IMR-90 (cell line): Measurements from ENCODE around the gene FCHSD2. TPM values are rescaled to one million over a fixed set of nuclear protein-coding genes. Genes with fewer than 3 reads are reported as not detected.

Experiments used
- ATAC-seq: fragments of 200-7000 bp; cut with Tn5 transposase; 2 replicates; pipeline ENCODE4 v1.9.1; 2020; ENCODE audit warnings: low read depth, mild to moderate bottlenecking, moderate library complexity
- BruUV-seq: library from RNA; stranded (reverse); fragments of 400-500 nt; replicated peaks from 2 replicates; lab custom pipeline; 2021; lab: Mats Ljungman, UMichigan
- CTCF ChIA-PET: fragments of 300-600 bp; formaldehyde crosslinking; extraction: SDS; loops from one replicate; lab custom pipeline; 2021; ENCODE audit warnings: antibody characterized with exemption; lab: Yijun Ruan, JAX
- POLR2A ChIA-PET: fragments of 300-600 bp; sonication (Branson Sonifier 250); formaldehyde crosslinking; loops from one replicate; lab custom pipeline; 2022; ENCODE audit warnings: antibody characterized with exemption; ENCODE audit not compliant: unreplicated experiment; lab: Charles Lee
- DNase-seq: peaks from one replicate; pipeline ENCODE4 v3.0.0; 2013
- H2AFZ ChIP-seq: replicated peaks from 2 replicates; pipeline ENCODE3; 2013; ENCODE audit warnings: low read length, mild to moderate bottlenecking; ENCODE audit not compliant: poor library complexity
- H2AK5ac ChIP-seq: 2 replicates; pipeline ENCODE4 v1.6.1; 2013; ENCODE audit warnings: low read depth, low read length, inconsistent platforms
- H2AK9ac ChIP-seq: replicated peaks from 2 replicates; pipeline ENCODE3; 2013; ENCODE audit warnings: mild to moderate bottlenecking, low read depth, low read length, moderate library complexity; ENCODE audit not compliant: poor library complexity
- H2BK120ac ChIP-seq: 2 replicates; pipeline ENCODE4 v1.6.1; 2013; ENCODE audit warnings: low read depth, low read length, inconsistent platforms
- H2BK15ac ChIP-seq: 3 replicates; pipeline ENCODE4 v1.6.1; 2013; ENCODE audit warnings: low read depth, low read length, inconsistent platforms
- H2BK20ac ChIP-seq: 2 replicates; pipeline ENCODE4 v1.6.1; 2013; ENCODE audit warnings: low read depth, mild to moderate bottlenecking, inconsistent platforms, low read length, moderate library complexity
- H2BK5ac ChIP-seq: 2 replicates; pipeline ENCODE4 v1.6.1; 2013; ENCODE audit warnings: mild to moderate bottlenecking, low read depth, low read length, inconsistent platforms; ENCODE audit not compliant: poor library complexity, severe bottlenecking
- H3K14ac ChIP-seq: replicated peaks from 2 replicates; pipeline ENCODE4 v1.6.1; 2013; ENCODE audit warnings: low read depth, low read length, inconsistent platforms
- H3K18ac ChIP-seq: 2 replicates; pipeline ENCODE4 v1.6.1; 2013; ENCODE audit warnings: low read depth, low read length, control low read depth
- H3K23ac ChIP-seq: 2 replicates; pipeline ENCODE4 v1.6.1; 2013; ENCODE audit warnings: low read depth, low read length, inconsistent platforms
- H3K27ac ChIP-seq: 2 replicates; pipeline ENCODE4 v1.5.1; 2013; ENCODE audit warnings: mild to moderate bottlenecking, control low read depth, low read length; ENCODE audit not compliant: insufficient read depth
- H3K27me3 ChIP-seq: 2 replicates; pipeline ENCODE4 v1.6.1; 2013; ENCODE audit warnings: low read length; ENCODE audit not compliant: control insufficient read depth, insufficient read depth
- H3K36me3 ChIP-seq: 2 replicates; pipeline ENCODE4 v1.6.1; 2013; ENCODE audit warnings: low read length, mixed read lengths; ENCODE audit not compliant: control insufficient read depth, insufficient read depth
- H3K4ac ChIP-seq: 2 replicates; pipeline ENCODE4 v1.6.1; 2013; ENCODE audit warnings: low read depth, low read length, inconsistent platforms
- H3K4me1 ChIP-seq: 2 replicates; pipeline ENCODE4 v1.6.1; 2013; ENCODE audit warnings: low read length, mixed read lengths; ENCODE audit not compliant: control insufficient read depth, insufficient read depth
- H3K4me2 ChIP-seq: 2 replicates; pipeline ENCODE4 v1.6.1; 2013; ENCODE audit warnings: low read depth, mild to moderate bottlenecking, control low read depth, low read length, moderate library complexity
- H3K4me3 ChIP-seq: 2 replicates; pipeline ENCODE4 v1.5.1; 2013; ENCODE audit warnings: low read depth, mild to moderate bottlenecking, control low read depth, low read length, moderate library complexity; ENCODE audit not compliant: insufficient read depth
- H3K56ac ChIP-seq: 2 replicates; pipeline ENCODE4 v1.6.1; 2013; ENCODE audit warnings: low read length, inconsistent platforms; ENCODE audit not compliant: insufficient read depth; ENCODE audit errors: extremely low read depth
- H3K79me1 ChIP-seq, 2 experiments: 2 replicates each; pipeline ENCODE4 v1.6.1; 2013; ENCODE audit warnings: low read length in 2 of 2, inconsistent platforms in 1 of 2, low read depth in 1 of 2
- H3K9ac ChIP-seq: 2 replicates; pipeline ENCODE4 v1.6.1; 2013; ENCODE audit warnings: low read depth, low read length, control low read depth
- H3K9me1 ChIP-seq: 2 replicates; pipeline ENCODE4 v1.6.1; 2013; ENCODE audit warnings: low read length, inconsistent platforms; ENCODE audit not compliant: insufficient read depth
- H3K9me3 ChIP-seq: 2 replicates; pipeline ENCODE4 v1.6.1; 2013; ENCODE audit warnings: low read length; ENCODE audit not compliant: control insufficient read depth, insufficient read depth
- H4K20me1 ChIP-seq: 2 replicates; pipeline ENCODE4 v1.6.1; 2013; ENCODE audit warnings: low read length, inconsistent platforms; ENCODE audit not compliant: insufficient read depth
- H4K5ac ChIP-seq: 2 replicates; pipeline ENCODE4 v1.6.1; 2013; ENCODE audit warnings: mild to moderate bottlenecking, low read depth, low read length, control low read depth
- H4K8ac ChIP-seq, 2 experiments: 2 replicates each; pipeline ENCODE4 v1.6.1; 2013; ENCODE audit warnings: low read depth in 2 of 2, low read length in 2 of 2, control low read depth in 1 of 2, inconsistent platforms in 1 of 2
- H4K91ac ChIP-seq: 2 replicates; pipeline ENCODE4 v1.6.1; 2013; ENCODE audit warnings: low read depth, low read length, inconsistent platforms; ENCODE audit not compliant: insufficient read depth
- CEBPB ChIP-seq: IDR thresholded peaks from 2 replicates; pipeline ENCODE4 v1.6.1; 2012; ENCODE audit warnings: low read depth, low read length, improper control_type of control experiment
- CTCF ChIP-seq: conservative IDR thresholded peaks from 2 replicates; pipeline ENCODE4 v1.5.1; 2012; ENCODE audit warnings: mild to moderate bottlenecking, low read depth, low read length, improper control_type of control experiment
- MXI1 ChIP-seq: IDR thresholded peaks from 2 replicates; pipeline ENCODE4 v1.6.1; 2012; ENCODE audit warnings: low read depth, mild to moderate bottlenecking, low read length, moderate library complexity, borderline replicate concordance
- POLR2A ChIP-seq: IDR thresholded peaks from 2 replicates; pipeline ENCODE4 v1.6.1; 2012; ENCODE audit warnings: mild to moderate bottlenecking, low read depth, low read length
- RCOR1 ChIP-seq: IDR thresholded peaks from 2 replicates; pipeline ENCODE4 v1.6.1; 2012; ENCODE audit warnings: mild to moderate bottlenecking, low read length, improper control_type of control experiment; ENCODE audit not compliant: insufficient replicate concordance
- WGBS, 2 experiments: methylation state at CpG; one replicate each; pipeline versions ENCODE4 v1.1.5 to v1.1.7; 2013; ENCODE audit warnings: missing lambda C conversion rate in 2 of 2; ENCODE audit not compliant: insufficient read length in 1 of 2; ENCODE audit errors: extremely low coverage in 2 of 2; 5-methylcytosine and 5-hydroxymethylcytosine counted together
- dilution Hi-C: fragments of 300-500 bp; cut with HindIII; formaldehyde crosslinking; loops from one replicate; pipeline ENCODE4 v1.14.3; 2018; ENCODE audit warnings: low sequenced_read_pairs; ENCODE audit not compliant: unreplicated experiment
- in situ Hi-C: fragments of 300-500 bp; cut with MboI; formaldehyde crosslinking; loops from 3 replicates; pipeline ENCODE4 v1.14.3; 2019; ENCODE audit warnings: low sequenced_read_pairs, inconsistent platforms, mixed read lengths
- intact Hi-C: fragments of 100-400 bp; cut with micrococcal nuclease; formaldehyde crosslinking; loops from 2 replicates; pipeline ENCODE4 v1.10.0; 2022
- polyA plus RNA-seq, 3 experiments: library from polyadenylated mRNA; depleted of rRNA; stranded (reverse); fragments of >200 nt; gene quantifications; 2 replicates each; pipeline ENCODE4 v1.2.3, GENCODE V29; 2012; ENCODE audit warnings: low replicate concordance in 1 of 3
- total RNA-seq: library from RNA; depleted of rRNA; stranded (reverse); fragments of >200 nt; gene quantifications from 2 replicates; pipeline ENCODE4 v1.2.3, GENCODE V29; 2012

Gene FCHSD2
- total and polyA plus RNA-seq, 2 of the 4 experiments (the other 2 are of a cell fraction), result 5.9 to 18.7 TPM

- dilution Hi-C loops (no loop called here), in situ Hi-C loops (loop anchor here (10.0 kb wide), 1 partner anchor 423 kb away; no protein-coding TSS in a partner anchor), intact Hi-C loops (no loop called here)
- Histone ChIP-seq H2BK5ac (no peak overlapping the region), H2BK15ac (peak overlapping the region; percentile 42; the same call in 1 of the 3 replicates), H2AFZ (peak overlapping the region; percentile 69), H3K23ac (peak overlapping the region; percentile 88; the same call in 1 of the 2 replicates), H3K27ac (no peak overlapping the region), H2BK20ac (no peak overlapping the region; the same call in 1 of the 2 replicates), H3K56ac (no peak overlapping the region), H3K36me3 (no peaks in the 10 kb centered on the region), H3K14ac (0 out of 2 replicates have a peak overlapping the region, but pooled peaks have one; percentile 65), H4K5ac (peak overlapping the region; percentile 10; the same call in 1 of the 2 replicates), H3K4me1 (peaks cover 13% of the 10 kb centered on the region), H3K9me3 (no peaks in the 10 kb centered on the region), H3K79me1 (no peaks in the 10 kb centered on the region), H3K18ac (no peak overlapping the region), H3K9ac (no peak overlapping the region), H3K4me3 (no peak overlapping the region), H4K8ac (peak overlapping the region; percentile 16 to 58; a peak in 1 of 4 replicates), H3K27me3 (no peaks in the 10 kb centered on the region), H2AK5ac (peak overlapping the region; percentile 69), H2BK120ac (peak overlapping the region; percentile 77), H4K20me1 (no peaks in the 10 kb centered on the region), H3K4ac (peak overlapping the region; percentile 85), H3K4me2 (no peak overlapping the region), H2AK9ac (no peak overlapping the region), H4K91ac (peak overlapping the region; percentile 61), H3K9me1 (no peaks in the 10 kb centered on the region)
- no TSS peak for BruUV-seq
- WGBS, 2 experiments, result 86% methylated on average over 1 of the region's 15 CpGs; no CpG with 5 or more reads in 1 of the 2 experiments
- TF ChIP-seq POLR2A, result no peak
- TF ChIP-seq MXI1, result no peak
- TF ChIP-seq CTCF, result no peak
- TF ChIP-seq CEBPB, result no peak
- no peak for TF ChIP-seq RCOR1
- DNase-seq (no peak), ATAC-seq (no peak)
- CTCF ChIA-PET, result no interaction called here
- POLR2A ChIA-PET, result no interaction called here
Measured at GRCh38 chr11:73147771-73148681, 5.9 kb upstream of the FCHSD2 start.
